Ascending aorta (tissue), 2 donors: ENCODE results near the gene TAS1R2. TPM values are rescaled to one million over a fixed set of nuclear protein-coding genes. Genes with fewer than 3 reads are reported as not detected.

Experiments used
- DNase-seq, 2 donors: peaks; one replicate each; pipeline ENCODE4 v3.0.0-alpha.2; 2019; ENCODE audit warnings: low spot score in 2 of 2
- H3K27ac ChIP-seq, 2 donors: fragments of 200-600 bp; sonication (generic); one replicate each; pipeline ENCODE4 v1.5.1; 2016 to 2017; ENCODE audit warnings: mild to moderate bottlenecking in 1 of 2
- H3K27me3 ChIP-seq: fragments of 200-600 bp; sonication (generic); one replicate; pipeline ENCODE4 v1.5.1; 2017
- H3K36me3 ChIP-seq, 2 donors: fragments of 200-600 bp; sonication (generic); one replicate each; pipeline ENCODE4 v1.5.1; 2016
- H3K4me1 ChIP-seq, 2 donors: fragments of 200-600 bp; sonication (generic); one replicate each; pipeline ENCODE4 v1.5.1; 2016 to 2017; ENCODE audit warnings: mild to moderate bottlenecking in 1 of 2
- H3K4me3 ChIP-seq, 2 donors: fragments of 200-600 bp; sonication (generic); one replicate each; pipeline ENCODE4 v1.5.1; 2016 to 2017; ENCODE audit warnings: mild to moderate bottlenecking in 1 of 2
- H3K9me3 ChIP-seq, 2 donors: fragments of 200-600 bp; sonication (generic); one replicate each; pipeline ENCODE4 v1.5.1; 2016
- CTCF ChIP-seq, 3 experiments: fragments of 200-600 bp in 2 of 3; fragments of 450-650 bp in 1 of 3; sonication (generic) in 2 of 3; IDR thresholded peaks; one replicate each; pipeline ENCODE4 v1.5.1; 2016 to 2019; ENCODE audit warnings: antibody characterized with exemption in 3 of 3, mild to moderate bottlenecking in 1 of 3, moderate library complexity in 1 of 3
- intact Hi-C: fragments of 100-400 bp; cut with DNase I; formaldehyde crosslinking; loops from one replicate; pipeline ENCODE4 v1.15.1; 2023
- total RNA-seq: library from RNA; depleted of rRNA; stranded (reverse); fragments of >200 nt; gene quantifications from one replicate; pipeline ENCODE4 v1.1.0, GENCODE V29; 2016

TAS1R2 gene
- total RNA-seq, 1 donor from 2014 or later = not detected

GRCh38 chr1:18807334-18808063 lies 52.0 kb downstream of the TAS1R2 start:
- no peak overlapping the region for H3K27ac ChIP-seq
- no peaks in the 10 kb centered on the region for H3K27me3 ChIP-seq
- no peak for TF ChIP-seq CTCF (IDR thresholded peaks at IDR 0.05)
- H3K4me3 ChIP-seq = no peak overlapping the region
- H3K4me1 ChIP-seq = no peaks in the 10 kb centered on the region
- H3K36me3 ChIP-seq = no peaks in the 10 kb centered on the region
- intact Hi-C loops = no loop called here
- H3K9me3 ChIP-seq = no peaks in the 10 kb centered on the region
- DNase-seq = no peak

GRCh38 chr1:18805925-18806849 lies 53.3 kb downstream of the TAS1R2 start:
- Histone ChIP-seq H3K27me3 (no peaks in the 10 kb centered on the region), H3K4me3 (no peak overlapping the region), H3K4me1 (no peaks in the 10 kb centered on the region), H3K9me3 (no peaks in the 10 kb centered on the region), H3K36me3 (no peaks in the 10 kb centered on the region), H3K27ac (no peak overlapping the region)
- intact Hi-C loops = no loop called here
- no peak for TF ChIP-seq CTCF (IDR thresholded peaks at IDR 0.05)
- no peak for DNase-seq

GRCh38 chr1:18805150-18805879 lies 54.1 kb downstream of the TAS1R2 start:
- no peaks in the 10 kb centered on the region for H3K36me3 ChIP-seq
- no peak overlapping the region for H3K27ac ChIP-seq
- intact Hi-C loops = no loop called here
- no peak for TF ChIP-seq CTCF (IDR thresholded peaks at IDR 0.05)
- H3K4me3 ChIP-seq = no peak overlapping the region
- no peaks in the 10 kb centered on the region for H3K9me3 ChIP-seq
- H3K27me3 ChIP-seq = no peaks in the 10 kb centered on the region
- DNase-seq = no peak
- no peaks in the 10 kb centered on the region for H3K4me1 ChIP-seq

GRCh38 chr1:18803851-18804250 lies 55.6 kb downstream of the TAS1R2 start:
- Histone ChIP-seq H3K27me3 (no peaks in the 10 kb centered on the region), H3K9me3 (no peaks in the 10 kb centered on the region), H3K27ac (no peak overlapping the region), H3K4me3 (no peak overlapping the region), H3K36me3 (no peaks in the 10 kb centered on the region), H3K4me1 (no peaks in the 10 kb centered on the region)
- no peak for TF ChIP-seq CTCF (IDR thresholded peaks at IDR 0.05)
- DNase-seq = no peak
- intact Hi-C loops = no loop called here

- intact Hi-C loops = no loop called here
- H3K27me3 ChIP-seq = no peaks in the 10 kb centered on the region
- no peak for TF ChIP-seq CTCF (IDR thresholded peaks at IDR 0.05)
- no peaks in the 10 kb centered on the region for H3K9me3 ChIP-seq
- no peaks in the 10 kb centered on the region for H3K4me1 ChIP-seq
- no peak for DNase-seq
- H3K36me3 ChIP-seq = no peaks in the 10 kb centered on the region
- H3K4me3 ChIP-seq = no peak overlapping the region
- H3K27ac ChIP-seq = no peak overlapping the region
These were observed 56.2 kb downstream of the TAS1R2 start for GRCh38 chr1:18803151-18803791.
